Activated CD8-positive, alpha-beta memory T cell treated with anti-CD3 and anti-CD28 coated beads, Interleukin-2, amount 50 U/mL, for 1 hour (primary cell): Measurements from ENCODE around the gene SLC7A1.

ENCODE experiments used
- DNase-seq: peaks from one replicate; pipeline ENCODE4 v3.0.0-alpha.2; 2020; ENCODE audit errors: extremely low read depth

SLC7A1 gene

DNA sequence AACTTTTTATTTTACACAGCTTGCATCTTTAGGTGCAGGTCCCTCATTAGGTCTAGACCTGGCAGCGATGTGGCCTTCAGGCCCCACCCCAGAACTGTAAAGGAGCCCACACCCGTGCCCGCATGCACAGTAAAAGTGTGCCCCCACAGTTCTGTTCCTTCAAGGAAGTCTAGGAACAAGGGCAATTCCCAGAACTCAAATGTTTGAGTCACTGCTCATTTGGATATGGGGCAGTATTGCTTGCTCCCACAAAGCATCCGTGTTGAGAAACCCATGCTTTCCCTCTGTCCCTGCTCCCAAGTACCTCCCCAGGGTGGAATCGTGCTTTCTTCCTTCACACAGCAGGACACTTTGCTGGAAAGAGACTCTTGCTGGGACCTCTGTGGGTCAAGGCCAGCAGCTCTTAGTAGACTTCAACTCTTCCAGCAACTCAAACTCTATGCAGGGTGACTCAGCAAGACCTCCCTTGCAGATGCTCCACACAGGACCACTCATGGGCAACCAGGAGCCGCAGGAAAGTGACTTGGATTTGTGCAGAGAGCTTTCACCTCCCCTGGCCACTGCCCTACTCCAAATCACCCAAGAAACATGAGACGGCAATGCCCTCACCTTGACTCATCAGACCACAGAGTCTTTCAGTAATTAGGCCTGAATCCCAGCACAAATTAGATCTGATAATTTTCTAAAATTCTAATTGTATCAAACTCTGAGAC lies 12.3 kb downstream of the SLC7A1 start:
- no peak for DNase-seq

DNA sequence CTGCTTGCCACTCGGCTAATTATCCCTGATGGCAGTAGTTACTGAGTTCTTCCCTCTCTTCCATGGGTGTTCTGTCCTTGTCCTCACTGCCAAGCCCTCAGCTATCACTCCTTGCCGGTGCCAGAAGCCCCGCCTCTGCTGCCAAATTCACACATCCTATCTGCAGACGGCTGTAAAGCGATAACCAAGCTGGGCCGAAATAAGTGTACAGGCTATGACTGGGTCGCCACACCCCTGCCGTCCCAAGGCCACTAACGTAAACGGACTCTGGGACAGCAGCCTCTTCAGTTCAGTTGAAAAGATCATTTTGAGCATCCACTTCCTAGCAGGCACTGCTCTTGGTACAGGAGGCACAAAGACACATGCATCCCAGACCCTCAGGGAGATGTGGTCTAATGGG lies 13.3 kb downstream of the SLC7A1 start:
- no peak for DNase-seq

- DNase-seq, result no peak
These were observed 13.8 kb downstream of the SLC7A1 start for GRCh38 chr13:29581666-29582065.

- DNase-seq, result no peak
These were observed 16.4 kb downstream of the SLC7A1 start for GRCh38 chr13:29579094-29579493.

DNA sequence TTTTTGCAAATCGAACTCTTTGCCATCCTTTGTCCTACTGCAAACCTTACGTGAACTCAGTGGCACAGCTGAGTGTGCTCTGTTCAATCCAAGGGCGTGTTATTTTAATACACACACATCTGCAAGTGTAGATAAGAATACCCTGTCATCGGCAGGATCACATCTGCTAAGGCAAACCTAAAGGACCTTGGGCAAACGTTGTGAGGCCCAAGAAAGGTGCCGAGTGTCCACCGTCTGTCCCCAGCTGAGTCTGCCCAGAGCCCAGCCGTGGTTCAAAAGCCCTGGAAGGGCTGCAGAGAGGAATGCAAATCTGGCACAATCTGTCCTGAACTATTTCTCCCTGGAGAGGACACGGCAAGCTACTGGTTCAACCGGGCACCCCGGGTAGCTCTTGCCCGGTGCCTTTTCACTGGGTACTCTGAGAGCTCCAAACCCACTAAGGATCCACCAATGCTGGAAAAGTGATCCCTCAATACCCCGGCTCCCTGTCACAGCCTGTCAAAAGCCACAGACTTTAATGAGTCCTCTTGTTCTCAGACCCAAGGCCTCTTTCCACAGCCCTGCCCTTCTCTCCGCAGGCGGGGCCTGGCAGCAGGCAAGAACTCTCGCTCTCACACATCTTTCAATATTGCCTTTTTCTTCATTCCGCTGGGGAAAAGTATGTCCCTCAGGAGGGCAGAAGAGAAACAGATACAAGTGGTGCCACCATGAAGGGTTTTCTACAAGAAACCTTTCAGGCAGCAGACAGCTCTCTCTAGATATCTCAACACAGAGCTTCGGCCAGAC lies 17.0 kb downstream of the SLC7A1 start:
- no peak for DNase-seq

GRCh38 chr13:29577136-29578051 lies 18.1 kb downstream of the SLC7A1 start:
- DNase-seq, result no peak

GRCh38 chr13:29576581-29576980 lies 18.9 kb downstream of the SLC7A1 start:
- DNase-seq, result no peak

- DNase-seq, result no peak
These were observed 20.4 kb downstream of the SLC7A1 start for GRCh38 chr13:29575098-29575497.

DNA sequence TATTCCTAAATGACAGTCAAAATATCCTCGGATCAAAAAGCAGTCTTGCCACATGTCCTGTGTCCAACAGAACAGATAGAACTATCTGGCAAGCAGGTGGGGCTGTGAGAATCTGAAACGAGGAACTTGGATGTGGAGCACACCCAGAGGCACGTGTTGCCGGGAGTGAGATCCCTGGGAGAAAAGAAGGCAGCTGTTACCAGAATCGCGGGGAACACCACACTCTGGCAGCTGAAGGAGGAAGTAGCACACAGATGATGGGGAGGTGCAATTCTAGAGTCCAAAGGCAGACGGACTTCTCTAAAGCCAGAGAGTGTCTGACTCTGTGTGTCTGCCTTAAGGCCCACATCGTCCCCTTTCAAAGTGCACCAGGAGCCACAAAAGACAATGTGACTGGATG lies 22.3 kb downstream of the SLC7A1 start:
- no peak for DNase-seq

DNA sequence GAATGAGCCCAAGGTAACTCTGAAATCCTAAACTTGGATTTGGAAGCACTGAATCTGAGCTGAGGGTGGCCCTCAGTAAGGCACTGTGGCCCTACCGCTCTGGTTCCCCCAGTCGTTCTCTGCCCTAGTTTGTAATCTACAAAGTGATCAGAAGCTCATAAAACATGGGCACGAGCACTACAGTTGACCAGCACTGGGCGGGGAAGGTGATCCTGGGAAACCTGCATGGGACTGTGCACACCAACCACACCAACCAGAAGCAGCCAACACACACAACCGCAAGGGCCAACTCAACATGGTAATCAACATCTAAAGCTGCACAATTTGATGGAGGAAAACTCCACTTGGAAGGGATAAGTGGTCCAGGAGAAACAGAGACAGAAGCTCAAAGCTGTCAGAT lies 22.9 kb downstream of the SLC7A1 start:
- DNase-seq, result no peak

GRCh38 chr13:29571876-29572570 lies 23.5 kb downstream of the SLC7A1 start:
- DNase-seq, result no peak

- DNase-seq, result no peak
These were observed 25.3 kb downstream of the SLC7A1 start for GRCh38 chr13:29570051-29570654.

DNA sequence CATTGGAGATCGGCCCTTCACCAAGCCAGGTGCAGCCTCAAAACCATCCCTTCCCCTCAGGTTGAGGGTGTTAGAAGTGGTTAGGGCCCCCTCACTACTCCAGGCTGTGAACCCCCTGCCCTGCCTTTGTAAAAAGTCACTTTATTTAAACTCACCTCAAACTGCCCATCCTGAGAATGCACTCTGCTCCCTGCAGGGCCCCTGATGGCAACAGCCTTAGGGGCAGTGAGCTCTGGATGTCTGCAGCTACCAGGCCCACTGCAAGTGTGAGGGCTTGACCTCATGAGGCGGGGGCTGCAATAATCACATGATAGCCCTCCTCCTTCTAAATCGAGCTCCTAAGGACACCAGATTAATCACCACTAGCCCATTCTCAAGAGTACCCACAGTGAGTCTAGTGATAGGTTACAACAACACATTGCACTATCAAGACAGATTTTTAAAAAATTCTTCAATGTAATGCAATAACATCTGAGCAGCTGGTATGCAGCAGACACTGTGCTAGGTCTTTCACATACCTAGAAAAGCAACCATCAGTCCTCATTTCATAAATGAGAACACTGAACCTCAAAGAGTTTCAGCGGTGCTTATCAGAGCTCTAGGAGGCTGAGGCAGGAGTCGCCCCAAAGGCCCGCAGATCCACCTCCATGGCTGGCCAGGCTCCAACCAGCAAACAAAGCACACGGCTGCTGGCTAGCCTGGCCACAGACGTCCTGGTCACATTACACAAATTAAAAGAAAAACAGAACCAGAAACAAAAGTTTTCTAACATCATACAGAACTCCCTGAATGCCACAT lies 26.0 kb downstream of the SLC7A1 start:
- DNase-seq, result no peak

- no peak for DNase-seq
These were observed 26.8 kb downstream of the SLC7A1 start for GRCh38 chr13:29568731-29569130.

DNA sequence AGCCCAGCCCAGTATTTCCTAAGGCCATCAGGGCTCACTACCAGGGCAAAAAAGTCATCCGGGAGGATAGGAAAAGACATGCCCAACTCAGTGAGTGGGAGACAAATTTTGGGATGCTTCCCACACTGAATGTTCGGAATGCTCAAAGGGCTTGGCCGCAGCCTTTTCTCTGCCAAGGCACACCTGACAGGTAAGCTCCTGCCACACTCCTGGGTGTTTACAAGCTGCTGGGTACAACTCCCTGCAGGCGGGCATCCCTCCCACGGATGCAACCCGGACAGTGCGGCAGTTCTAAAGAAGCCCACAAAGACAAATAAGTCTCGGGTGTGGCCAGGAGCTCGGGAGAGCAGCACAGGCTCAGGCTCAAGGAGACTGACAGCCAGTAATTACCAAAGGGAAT lies 28.1 kb downstream of the SLC7A1 start:
- DNase-seq, result no peak

GRCh38 chr13:29566206-29566605 lies 29.3 kb downstream of the SLC7A1 start:
- DNase-seq, result no peak

DNA sequence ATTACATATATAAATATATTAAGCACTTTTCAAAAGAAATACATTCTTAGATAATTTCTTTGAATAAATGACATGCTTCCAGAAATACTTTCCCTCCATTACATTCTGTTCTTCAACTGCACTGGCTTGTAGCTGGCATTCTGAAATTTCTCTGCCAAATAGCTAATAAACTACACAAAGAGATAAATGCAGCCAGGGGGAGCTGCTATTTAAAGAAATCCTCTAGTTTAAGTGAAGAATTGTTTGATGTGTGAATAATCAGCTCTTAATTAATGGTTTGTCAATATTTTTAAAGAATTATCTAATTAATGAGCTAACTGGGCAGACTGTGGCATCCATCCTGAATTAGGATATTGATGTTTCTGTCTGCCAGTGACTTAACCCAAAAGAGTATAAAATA lies 30.7 kb downstream of the SLC7A1 start:
- no peak for DNase-seq

DNA sequence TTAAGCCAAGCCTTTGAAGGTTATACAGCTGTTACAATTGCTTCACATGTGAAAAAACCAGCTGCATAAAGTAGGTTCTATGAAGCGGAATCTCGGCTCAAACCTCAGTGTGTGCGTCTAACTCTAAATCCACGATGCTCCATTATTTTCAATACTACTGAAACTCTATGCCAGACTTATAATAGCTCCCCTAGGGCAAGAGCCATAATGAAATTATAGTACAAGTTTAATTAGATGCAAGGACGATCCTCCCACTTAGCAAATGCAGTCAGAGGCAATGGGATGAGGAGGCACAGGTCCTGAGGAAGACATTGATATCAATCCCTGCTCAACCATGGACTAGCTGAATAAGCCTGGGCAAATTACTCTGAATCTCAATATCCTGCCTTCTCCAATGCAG lies 31.1 kb downstream of the SLC7A1 start:
- no peak for DNase-seq

DNA sequence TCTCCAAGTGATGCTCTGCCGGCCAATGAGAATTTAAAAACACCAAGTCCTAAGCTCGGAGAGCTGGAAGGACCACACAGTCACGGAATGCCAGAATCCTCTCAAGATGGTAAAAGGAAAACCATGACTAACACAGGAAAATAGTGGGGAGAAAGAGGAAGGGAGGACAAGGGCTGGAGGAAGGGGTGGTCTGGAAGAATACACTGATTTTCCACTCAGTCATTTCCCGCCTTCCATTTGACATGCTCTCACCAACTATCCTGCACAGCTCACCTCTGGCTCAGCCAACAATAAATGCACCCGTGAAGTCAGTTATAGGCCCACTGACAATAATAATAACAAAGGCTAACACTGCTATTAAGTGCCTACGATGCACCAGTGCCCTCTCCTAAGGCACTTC lies 31.5 kb downstream of the SLC7A1 start:
- DNase-seq, result no peak

- DNase-seq, result no peak
These were observed 32.6 kb downstream of the SLC7A1 start for GRCh38 chr13:29562786-29563438.
